A549 (cell line): ENCODE results near the gene ARHGEF16. TPM values are rescaled to one million over a fixed set of nuclear protein-coding genes. Genes with fewer than 3 reads are reported as not detected.

Source experiments
- ATAC-seq, 2 experiments: fragments of 200-7000 bp in 1 of 2; fragments of >200 bp in 1 of 2; cut with Nextera tagmentation in 1 of 2; cut with Tn5 transposase in 1 of 2; 3 replicates each; pipeline versions ENCODE4 v1.8.0 to v1.9.1; 2018 to 2020; ENCODE audit warnings: mild to moderate bottlenecking in 1 of 2, moderate library complexity in 1 of 2
- CTCF ChIA-PET: fragments of 300-600 bp; sonication (Branson Sonifier 250); formaldehyde crosslinking; extraction: SDS; loops from one replicate; lab custom pipeline; 2021; ENCODE audit warnings: antibody characterized with exemption, inconsistent platforms; lab: Yijun Ruan, JAX
- POLR2A ChIA-PET: fragments of 350-600 bp; formaldehyde crosslinking; extraction: SDS; loops from one replicate; lab custom pipeline; 2021; ENCODE audit warnings: antibody characterized with exemption, inconsistent platforms; lab: Yijun Ruan, JAX
- DNase-seq, 2 experiments: peaks; one replicate each; pipeline versions ENCODE4 v3.0.0 to v3.0.0-alpha.2; 2011 to 2016; ENCODE audit warnings: low read depth in 1 of 2, low spot score in 1 of 2
- FAIRE-seq: peaks from 2 replicates; lab custom pipeline; 2011; peaks lifted over from hg19 to GRCh38; lab: Jason Lieb, UNC
- H3K27ac ChIP-seq, 2 experiments: fragments of >200 bp; sonication (Bioruptor Twin); formaldehyde crosslinking; 3 replicates each; pipeline ENCODE4 v1.5.1; 2016 to 2017
- H3K4me1 ChIP-seq: fragments of >200 bp; sonication (Bioruptor Twin); formaldehyde crosslinking; 3 replicates; pipeline ENCODE4 v1.6.1; 2016
- H3K4me2 ChIP-seq: fragments of >200 bp; sonication (Bioruptor Twin); formaldehyde crosslinking; 3 replicates; pipeline ENCODE4 v1.6.1; 2016
- H3K4me3 ChIP-seq: fragments of >200 bp; sonication (Bioruptor Twin); formaldehyde crosslinking; 3 replicates; pipeline ENCODE4 v1.5.1; 2016
- H3K9me3 ChIP-seq: fragments of >200 bp; sonication (Bioruptor Twin); formaldehyde crosslinking; 3 replicates; pipeline ENCODE4 v1.6.1; 2016
- CBX2 ChIP-seq: fragments of 200-600 bp; sonication (generic); IDR thresholded peaks from 2 replicates; pipeline ENCODE4 v1.6.1; 2016; ENCODE audit warnings: low read depth, mild to moderate bottlenecking, borderline replicate concordance
- CHD4 ChIP-seq: fragments of 200-600 bp; sonication (generic); IDR thresholded peaks from 2 replicates; pipeline ENCODE4 v1.6.1; 2016; ENCODE audit warnings: antibody characterized with exemption, mild to moderate bottlenecking, borderline replicate concordance
- CTCF ChIP-seq: fragments of >200 bp; sonication (Bioruptor Twin); formaldehyde crosslinking; IDR thresholded peaks from 3 replicates; pipeline ENCODE4 v1.5.1; 2016
- EHMT2 ChIP-seq: fragments of 200-600 bp; sonication (generic); IDR thresholded peaks from 2 replicates; pipeline ENCODE4 v1.6.1; 2016; ENCODE audit warnings: antibody characterized with exemption, low read depth, mild to moderate bottlenecking, moderate library complexity
- ESRRA ChIP-seq: fragments of 150-350 bp; IDR thresholded peaks from 2 replicates; pipeline ENCODE4 v1.6.1; 2014; ENCODE audit warnings: mild to moderate bottlenecking, low read length, borderline replicate concordance
- FOXS1 ChIP-seq: fragments of 250-450 bp; sonication (Bioruptor Pico); IDR thresholded peaks from 2 replicates; pipeline ENCODE4 v1.5.0; 2020; ENCODE audit warnings: mild to moderate bottlenecking, moderate library complexity
- GATA3 ChIP-seq: IDR thresholded peaks from 2 replicates; pipeline ENCODE4 v1.6.1; 2012; ENCODE audit warnings: borderline replicate concordance
- HMGXB4 ChIP-seq: fragments of 250-450 bp; sonication (Bioruptor Pico); IDR thresholded peaks from 2 replicates; pipeline ENCODE4 v1.5.0; 2021; ENCODE audit warnings: mild to moderate bottlenecking, moderate library complexity, borderline replicate concordance
- KDM5A ChIP-seq: fragments of 200-600 bp; sonication (generic); IDR thresholded peaks from 2 replicates; pipeline ENCODE4 v1.6.1; 2016; ENCODE audit warnings: antibody characterized with exemption, mild to moderate bottlenecking
- MAZ ChIP-seq: fragments of 150-350 bp; IDR thresholded peaks from 2 replicates; pipeline ENCODE4 v1.6.1; 2014; ENCODE audit warnings: antibody characterized with exemption, low read depth, low read length, borderline replicate concordance
- MYC ChIP-seq: IDR thresholded peaks from 2 replicates; pipeline ENCODE4 v1.6.1; 2012; ENCODE audit warnings: mild to moderate bottlenecking, inconsistent platforms, low read length, improper control_type of control experiment, borderline replicate concordance
- NFE2L2 ChIP-seq: fragments of 150-350 bp; conservative IDR thresholded peaks from 2 replicates; pipeline ENCODE4 v1.6.1; 2014; ENCODE audit warnings: low read length
- NPAS2 ChIP-seq: fragments of 250-450 bp; sonication (Bioruptor Pico); IDR thresholded peaks from 2 replicates; pipeline ENCODE4 v1.8.0; 2022; ENCODE audit warnings: mild to moderate bottlenecking, moderate library complexity, borderline replicate concordance
- NR3C1 ChIP-seq: fragments of >200 bp; sonication (Bioruptor Twin); formaldehyde crosslinking; IDR thresholded peaks from 3 replicates; pipeline ENCODE4 v1.6.1; 2017
- POLR2A ChIP-seq: IDR thresholded peaks from 2 replicates; pipeline ENCODE4 v1.6.1; 2012; ENCODE audit warnings: mild to moderate bottlenecking, low read length
- RAD21 ChIP-seq, 2 experiments: fragments of >200 bp in 1 of 2; sonication (Bioruptor Twin) in 1 of 2; formaldehyde crosslinking in 1 of 2; IDR thresholded peaks in 1 of 2; conservative IDR thresholded peaks in 1 of 2; 2 replicates in 1 of 2; 3 replicates in 1 of 2; pipeline ENCODE4 v1.6.1; 2012 to 2018; ENCODE audit warnings: inconsistent platforms in 1 of 2
- RARB ChIP-seq: fragments of 250-450 bp; sonication (Bioruptor Pico); IDR thresholded peaks from 2 replicates; pipeline ENCODE4 v1.8.0; 2021; ENCODE audit warnings: mild to moderate bottlenecking, moderate library complexity
- RNF2 ChIP-seq: fragments of 200-600 bp; sonication (generic); IDR thresholded peaks from 2 replicates; pipeline ENCODE4 v1.6.1; 2016; ENCODE audit warnings: low read depth, mild to moderate bottlenecking, antibody characterized with exemption, moderate library complexity, borderline replicate concordance
- TP53 ChIP-seq: fragments of 250-450 bp; sonication (Bioruptor Pico); IDR thresholded peaks from 2 replicates; pipeline ENCODE4 v1.5.0; 2021; ENCODE audit warnings: mild to moderate bottlenecking, moderate library complexity
- ZC3H11A ChIP-seq: fragments of 450-650 bp; IDR thresholded peaks from 2 replicates; pipeline ENCODE4 v1.6.1; 2014; ENCODE audit warnings: antibody characterized with exemption, mild to moderate bottlenecking
- ZNF302 ChIP-seq: fragments of 250-450 bp; sonication (Bioruptor Pico); IDR thresholded peaks from 2 replicates; pipeline ENCODE4 v1.9.0; 2021; ENCODE audit warnings: inconsistent platforms, mild to moderate bottlenecking, moderate library complexity
- WGBS: methylation state at CpG from one replicate; pipeline ENCODE4 v1.1.6; 2017; ENCODE audit errors: missing lambda C conversion rate; 5-methylcytosine and 5-hydroxymethylcytosine counted together
- polyA plus RNA-seq, 4 experiments: library from polyadenylated mRNA; depleted of rRNA in 3 of 4; stranded (reverse); fragments of >200 nt; fragmentation: RNase III in 1 of 4; extraction: RNeasy Plus Mini Kit Qiagen cat#74134 plus additional on column Dnase treatment in 1 of 4; gene quantifications; 2 replicates in 3 of 4; 3 replicates in 1 of 4; pipeline ENCODE4 v1.2.3, GENCODE V29; 2011 to 2017
- TF ChIP-seq, protein P1 (sequence below): fragments of >200 bp; sonication (Bioruptor Twin); formaldehyde crosslinking; IDR thresholded peaks from 2 replicates; pipeline ENCODE4 v1.6.1; 2016
- TF ChIP-seq, protein P2 (sequence below): fragments of 450-650 bp; IDR thresholded peaks from 2 replicates; pipeline ENCODE4 v1.6.1; 2014; ENCODE audit warnings: antibody characterized with exemption
- TF ChIP-seq, protein P3 (sequence below): IDR thresholded peaks from 2 replicates; pipeline ENCODE4 v1.6.1; 2012

ARHGEF16 gene
- polyA plus RNA-seq, 2 of the 4 experiments (the other 2 are of a cell fraction): 1.4 to 3.2 TPM

- TF ChIP-seq ESRRA (no peak), GATA3 (no peak)
- TF ChIP-seq, protein P1, sequence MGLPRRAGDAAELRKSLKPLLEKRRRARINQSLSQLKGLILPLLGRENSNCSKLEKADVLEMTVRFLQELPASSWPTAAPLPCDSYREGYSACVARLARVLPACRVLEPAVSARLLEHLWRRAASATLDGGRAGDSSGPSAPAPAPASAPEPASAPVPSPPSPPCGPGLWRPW: no peak
- TF ChIP-seq, all 56 proteins: peak for 0
Measured at GRCh38 chr1:3451994-3452865, 2.2 kb upstream of the ARHGEF16 start (continued).

DNA sequence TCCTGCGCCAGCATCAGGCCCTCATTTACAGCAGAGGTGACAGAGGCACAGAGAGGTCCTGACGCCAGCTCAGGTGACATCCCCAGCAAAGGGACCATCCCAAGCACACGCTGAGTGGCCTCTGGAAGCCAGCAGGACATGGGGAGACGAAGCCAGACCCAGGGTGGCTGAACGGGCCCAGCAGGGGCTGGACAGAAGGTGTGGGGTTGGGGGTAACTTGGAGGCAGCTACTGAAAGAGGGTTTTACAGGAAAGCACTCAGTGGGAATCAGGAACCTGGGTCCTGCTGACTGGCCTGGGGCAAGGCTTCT, 1.6 kb upstream of the ARHGEF16 start:
- no peak for DNase-seq
- FAIRE-seq: no peak
- POLR2A ChIA-PET: interaction anchor here (0.6 to 1.1 kb wide), 4 partner anchors 29 to 170 kb away, joined by 3 to 4 read pairs (median 3); no protein-coding TSS in a partner anchor
- Histone ChIP-seq H3K4me2 (no peak overlapping the region), H3K9me3 (no peaks in the 10 kb centered on the region), H3K27ac (no peak overlapping the region; a peak in 1 of 6 replicates), H3K4me1 (peaks cover 9% of the 10 kb centered on the region; the same call in 1 of the 3 replicates), H3K4me3 (no peak overlapping the region)
- CTCF ChIA-PET: interaction anchor here (0.6 to 3.9 kb wide), 56 partner anchors 8 to 1018 kb away, joined by 3 to 102 read pairs (median 5); partner anchors contain the start of genes ACTRT2, TPRG1L and WRAP73
- no CpG with 5 or more reads among the region's 5 CpGs for WGBS
- ATAC-seq: peak in 1 of 2 experiments; percentile 6; a peak in 2 of 6 replicates
- TF ChIP-seq FOXS1: no peak
- TF ChIP-seq CBX2: no peak
- TF ChIP-seq ZC3H11A: no peak
- TF ChIP-seq MYC: no peak
- no peak for TF ChIP-seq ESRRA
- TF ChIP-seq CHD4: no peak
- no peak for TF ChIP-seq RARB
- no peak for TF ChIP-seq POLR2A
- no peak for TF ChIP-seq ZNF302 (CRISPR knock-in tag)
- TF ChIP-seq NPAS2 (CRISPR knock-in tag): no peak
- no peak for TF ChIP-seq HMGXB4 (CRISPR knock-in tag)
- no peak for TF ChIP-seq RNF2

DNA sequence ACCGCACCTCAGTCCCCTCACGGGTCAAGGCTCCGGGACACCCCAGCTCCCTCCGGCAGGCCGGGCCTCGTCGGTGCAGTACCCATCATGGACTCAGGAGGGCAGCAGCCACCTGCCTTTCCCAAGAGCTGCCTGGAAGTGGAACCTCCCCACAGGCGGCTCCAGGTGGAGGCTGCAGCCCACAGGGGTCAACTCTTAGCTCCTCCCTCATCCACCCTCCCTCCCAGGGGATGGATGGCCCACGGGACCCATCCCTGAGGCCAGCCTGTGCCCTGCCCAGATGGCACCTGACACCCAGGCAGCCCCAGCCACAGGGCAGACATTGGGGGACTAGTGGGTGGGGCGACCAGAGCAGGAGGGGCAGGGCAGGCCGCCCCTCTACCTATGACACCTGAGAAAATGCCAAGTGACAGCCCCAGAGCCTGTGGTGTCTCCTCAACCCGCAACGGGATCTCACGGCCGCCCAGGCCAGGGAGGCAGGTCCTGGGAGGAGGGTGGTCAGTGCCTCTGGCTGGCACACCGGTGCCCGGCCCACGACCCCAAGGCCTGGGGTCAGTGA, 1.2 kb upstream of the ARHGEF16 start:
- ChIA-PET POLR2A (interaction anchor here (0.6 to 1.1 kb wide), 5 partner anchors 19 to 170 kb away, joined by 3 to 4 read pairs (median 3); no protein-coding TSS in a partner anchor), CTCF (interaction anchor here (0.6 to 3.9 kb wide), 58 partner anchors 8 to 1019 kb away, joined by 3 to 102 read pairs (median 5); partner anchors contain the start of genes ACTRT2, TPRG1L and WRAP73)
- peak overlapping the region; percentile 86 for H3K4me2 ChIP-seq
- 49% methylated on average over 7 of the region's 18 CpGs for WGBS
- ATAC-seq: peak; percentile 78 to 87
- no peak for FAIRE-seq
- no peaks in the 10 kb centered on the region for H3K9me3 ChIP-seq
- no peak overlapping the region for H3K4me3 ChIP-seq
- H3K4me1 ChIP-seq: peaks cover 9% of the 10 kb centered on the region; the same call in 1 of the 3 replicates
- H3K27ac ChIP-seq: peak overlapping the region in 1 of 2 experiments; percentile 92; a peak in 2 of 6 replicates
- DNase-seq: peak; percentile 68 to 77
- no peak for TF ChIP-seq EHMT2
- TF ChIP-seq NPAS2 (CRISPR knock-in tag): no peak
- no peak for TF ChIP-seq ZNF302 (CRISPR knock-in tag)
- TF ChIP-seq, protein P2, sequence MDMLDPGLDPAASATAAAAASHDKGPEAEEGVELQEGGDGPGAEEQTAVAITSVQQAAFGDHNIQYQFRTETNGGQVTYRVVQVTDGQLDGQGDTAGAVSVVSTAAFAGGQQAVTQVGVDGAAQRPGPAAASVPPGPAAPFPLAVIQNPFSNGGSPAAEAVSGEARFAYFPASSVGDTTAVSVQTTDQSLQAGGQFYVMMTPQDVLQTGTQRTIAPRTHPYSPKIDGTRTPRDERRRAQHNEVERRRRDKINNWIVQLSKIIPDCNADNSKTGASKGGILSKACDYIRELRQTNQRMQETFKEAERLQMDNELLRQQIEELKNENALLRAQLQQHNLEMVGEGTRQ: no peak
- TF ChIP-seq CTCF: peak; percentile 69
- no peak for TF ChIP-seq NFE2L2
- TF ChIP-seq, protein P3, sequence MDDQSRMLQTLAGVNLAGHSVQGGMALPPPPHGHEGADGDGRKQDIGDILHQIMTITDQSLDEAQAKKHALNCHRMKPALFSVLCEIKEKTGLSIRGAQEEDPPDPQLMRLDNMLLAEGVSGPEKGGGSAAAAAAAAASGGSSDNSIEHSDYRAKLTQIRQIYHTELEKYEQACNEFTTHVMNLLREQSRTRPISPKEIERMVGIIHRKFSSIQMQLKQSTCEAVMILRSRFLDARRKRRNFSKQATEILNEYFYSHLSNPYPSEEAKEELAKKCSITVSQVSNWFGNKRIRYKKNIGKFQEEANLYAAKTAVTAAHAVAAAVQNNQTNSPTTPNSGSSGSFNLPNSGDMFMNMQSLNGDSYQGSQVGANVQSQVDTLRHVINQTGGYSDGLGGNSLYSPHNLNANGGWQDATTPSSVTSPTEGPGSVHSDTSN: no peak
- TF ChIP-seq TP53: no peak
- no peak for TF ChIP-seq FOXS1
- peak; percentile 86 to 92 for TF ChIP-seq RAD21 (conservative IDR thresholded peaks at IDR 0.05 in 1 of 2, IDR thresholded peaks at IDR 0.05 in 1 of 2)
- TF ChIP-seq ESRRA: no peak
- TF ChIP-seq KDM5A: no peak
- TF ChIP-seq MYC: no peak
- TF ChIP-seq NR3C1: no peak
- no peak for TF ChIP-seq RNF2
- TF ChIP-seq MAZ: no peak
